ENCODE measurements around the gene BRINP3. TPM values are rescaled to one million over a fixed set of nuclear protein-coding genes. Genes with fewer than 3 reads are reported as not detected.

BRINP3 gene
- total RNA-seq, 1 donor = not detected

GRCh38 chr1:190353538-190354101 is 124.0 kb downstream of the BRINP3 start:
- no peaks in the 10 kb centered on the region for H3K27me3 ChIP-seq (ENCODE audit: insufficient read depth, low read length)
- no peaks in the 10 kb centered on the region for H3K4me1 ChIP-seq (ENCODE audit: insufficient read depth, low read length)
- no peak overlapping the region for H3K4me3 ChIP-seq (ENCODE audit: insufficient read depth, low read length)
- no peaks in the 10 kb centered on the region for H3K79me2 ChIP-seq (ENCODE audit: insufficient read depth, low read length)
- H2AFZ ChIP-seq (ENCODE audit: low read length) = no peak overlapping the region
- H3K4me2 ChIP-seq (ENCODE audit: insufficient read depth, low read length) = no peak overlapping the region
- H4K20me1 ChIP-seq (ENCODE audit: insufficient read depth, low read length) = no peaks in the 10 kb centered on the region
- no peaks in the 10 kb centered on the region for H3K9me3 ChIP-seq (ENCODE audit: low read depth, low read length)
- no peak for TF ChIP-seq CTCF (IDR thresholded peaks at IDR 0.05; ENCODE audit: extremely low read depth, low read depth, low read length)
- no peaks in the 10 kb centered on the region for H3K36me3 ChIP-seq (ENCODE audit: insufficient read depth, low read length)
- H3K27ac ChIP-seq (ENCODE audit: low read depth, low read length) = no peak overlapping the region
- DNase-seq (ENCODE audit: insufficient read length, low spot score, missing footprints) = no peak

GRCh38 chr1:190344454-190344853 is 133.2 kb downstream of the BRINP3 start:
- Histone ChIP-seq H3K79me2 (ENCODE audit: insufficient read depth, low read length) (no peaks in the 10 kb centered on the region), H3K27ac (ENCODE audit: low read depth, low read length) (no peak overlapping the region), H3K4me1 (ENCODE audit: insufficient read depth, low read length) (no peaks in the 10 kb centered on the region), H3K4me2 (ENCODE audit: insufficient read depth, low read length) (no peak overlapping the region), H4K20me1 (ENCODE audit: insufficient read depth, low read length) (no peaks in the 10 kb centered on the region), H3K27me3 (ENCODE audit: insufficient read depth, low read length) (no peaks in the 10 kb centered on the region), H3K4me3 (ENCODE audit: insufficient read depth, low read length) (no peak overlapping the region), H2AFZ (ENCODE audit: low read length) (no peak overlapping the region), H3K9me3 (ENCODE audit: low read depth, low read length) (no peaks in the 10 kb centered on the region), H3K36me3 (ENCODE audit: insufficient read depth, low read length) (no peaks in the 10 kb centered on the region)
- no peak for DNase-seq (ENCODE audit: insufficient read length, low spot score, missing footprints)
- TF ChIP-seq CTCF (IDR thresholded peaks at IDR 0.05; ENCODE audit: extremely low read depth, low read depth, low read length) = no peak

- H2AFZ ChIP-seq (ENCODE audit: low read length) = no peak overlapping the region
- no peaks in the 10 kb centered on the region for H3K4me1 ChIP-seq (ENCODE audit: insufficient read depth, low read length)
- H3K36me3 ChIP-seq (ENCODE audit: insufficient read depth, low read length) = no peaks in the 10 kb centered on the region
- H3K27ac ChIP-seq (ENCODE audit: low read depth, low read length) = no peak overlapping the region
- H3K27me3 ChIP-seq (ENCODE audit: insufficient read depth, low read length) = no peaks in the 10 kb centered on the region
- H3K4me3 ChIP-seq (ENCODE audit: insufficient read depth, low read length) = no peak overlapping the region
- TF ChIP-seq CTCF (IDR thresholded peaks at IDR 0.05; ENCODE audit: extremely low read depth, low read depth, low read length) = no peak
- no peak for DNase-seq (ENCODE audit: insufficient read length, low spot score, missing footprints)
- H3K79me2 ChIP-seq (ENCODE audit: insufficient read depth, low read length) = no peaks in the 10 kb centered on the region
- H3K9me3 ChIP-seq (ENCODE audit: low read depth, low read length) = no peaks in the 10 kb centered on the region
- no peaks in the 10 kb centered on the region for H4K20me1 ChIP-seq (ENCODE audit: insufficient read depth, low read length)
- H3K4me2 ChIP-seq (ENCODE audit: insufficient read depth, low read length) = no peak overlapping the region
These were observed 138.8 kb downstream of the BRINP3 start for GRCh38 chr1:190338829-190339228.

- no peak overlapping the region for H3K4me2 ChIP-seq (ENCODE audit: insufficient read depth, low read length)
These were observed 148.8 kb downstream of the BRINP3 start for GRCh38 chr1:190328871-190329270.

More at GRCh38 chr1:190328871-190329270, 148.8 kb downstream of the BRINP3 start:
- Histone ChIP-seq H3K79me2 (ENCODE audit: insufficient read depth, low read length) (no peaks in the 10 kb centered on the region), H3K27me3 (ENCODE audit: insufficient read depth, low read length) (no peaks in the 10 kb centered on the region), H2AFZ (ENCODE audit: low read length) (no peak overlapping the region), H3K36me3 (ENCODE audit: insufficient read depth, low read length) (no peaks in the 10 kb centered on the region), H3K4me1 (ENCODE audit: insufficient read depth, low read length) (no peaks in the 10 kb centered on the region), H3K9me3 (ENCODE audit: low read depth, low read length) (no peaks in the 10 kb centered on the region), H3K27ac (ENCODE audit: low read depth, low read length) (no peak overlapping the region), H4K20me1 (ENCODE audit: insufficient read depth, low read length) (no peaks in the 10 kb centered on the region), H3K4me3 (ENCODE audit: insufficient read depth, low read length) (no peak overlapping the region)
- TF ChIP-seq CTCF (IDR thresholded peaks at IDR 0.05; ENCODE audit: extremely low read depth, low read depth, low read length) = no peak
- DNase-seq (ENCODE audit: insufficient read length, low spot score, missing footprints) = no peak
